Embryonic facial prominence (tissue), 1 donor: ENCODE data around the gene GAREM1.

Experiments
- DNase-seq: peaks from one replicate; pipeline ENCODE4 v3.0.0-alpha.2; 2016; ENCODE audit errors: extremely low spot score

GAREM1 gene

GRCh38 chr18:32425466-32425865 lies 45.2 kb downstream of the GAREM1 start:
- DNase-seq: no peak

DNA sequence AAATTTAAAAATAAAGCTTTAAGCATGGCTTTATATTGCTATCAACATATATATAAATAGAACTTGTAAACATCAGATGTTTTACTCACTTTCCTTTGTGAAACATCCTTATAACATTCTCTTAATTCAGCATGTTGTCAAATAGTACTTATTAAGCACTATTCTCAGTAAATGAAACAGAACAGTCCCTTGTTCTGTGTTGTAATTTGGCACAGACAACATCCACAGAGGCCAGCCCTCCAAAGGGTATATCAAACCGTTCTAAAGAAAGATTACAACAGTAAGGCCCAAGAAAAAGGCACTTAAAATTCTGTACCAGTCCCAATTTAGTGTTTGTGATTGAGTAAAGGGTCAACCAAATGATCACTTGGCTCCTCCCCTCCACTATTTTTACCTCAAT lies 46.0 kb downstream of the GAREM1 start:
- no peak for DNase-seq

- DNase-seq: no peak
Observed at GRCh38 chr18:32422978-32423740, 47.5 kb downstream of the GAREM1 start.

DNA sequence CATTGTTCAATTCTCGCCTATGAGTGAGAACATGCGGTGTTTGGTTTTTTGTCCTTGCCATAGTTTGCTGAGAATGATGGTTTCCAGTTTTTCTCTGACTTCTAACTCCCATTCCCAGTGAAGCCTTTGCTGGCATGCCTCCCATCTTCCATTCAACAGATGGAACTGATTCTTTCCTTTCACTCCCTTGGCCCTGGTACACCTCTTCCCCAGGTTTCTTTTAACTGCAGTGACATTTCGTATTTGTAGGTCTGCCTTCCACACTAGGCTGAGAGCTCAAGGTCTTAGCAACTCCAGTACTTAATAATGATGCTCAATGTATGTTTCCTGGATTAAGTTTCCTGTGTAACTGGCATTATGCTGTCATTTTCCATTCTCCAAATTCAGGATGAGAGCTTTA lies 48.5 kb downstream of the GAREM1 start:
- DNase-seq: no peak

DNA sequence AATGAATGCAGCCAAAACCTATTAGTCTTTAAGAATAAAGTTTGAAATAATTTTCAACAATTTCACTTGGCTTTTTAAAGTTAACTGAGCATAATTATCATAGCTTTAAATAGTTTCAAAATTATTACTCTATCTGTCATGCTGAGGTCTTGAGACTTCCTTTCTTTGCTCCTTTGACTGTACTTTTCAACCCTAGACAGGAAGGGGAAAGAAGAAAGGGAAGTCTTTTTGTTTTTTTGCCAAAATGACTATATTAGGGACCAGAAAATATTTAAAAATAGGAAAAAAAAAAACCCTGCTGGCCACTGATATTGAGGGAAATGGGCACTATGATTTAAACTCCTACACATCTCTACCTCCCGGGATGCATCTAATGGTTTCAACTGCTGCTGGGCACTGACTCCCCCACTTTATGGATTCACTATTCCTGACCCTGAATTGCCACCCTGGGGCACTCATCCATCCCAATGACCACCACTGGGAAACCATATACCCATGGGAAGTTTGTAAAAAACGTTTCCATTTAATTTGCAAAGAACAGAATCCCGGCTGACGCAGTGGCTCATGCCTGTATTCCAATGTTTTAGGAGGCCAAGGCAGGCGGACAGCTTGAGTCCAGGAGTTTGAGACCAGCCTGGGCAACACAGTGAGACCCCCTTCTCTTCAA lies 50.5 kb downstream of the GAREM1 start:
- DNase-seq: no peak

DNA sequence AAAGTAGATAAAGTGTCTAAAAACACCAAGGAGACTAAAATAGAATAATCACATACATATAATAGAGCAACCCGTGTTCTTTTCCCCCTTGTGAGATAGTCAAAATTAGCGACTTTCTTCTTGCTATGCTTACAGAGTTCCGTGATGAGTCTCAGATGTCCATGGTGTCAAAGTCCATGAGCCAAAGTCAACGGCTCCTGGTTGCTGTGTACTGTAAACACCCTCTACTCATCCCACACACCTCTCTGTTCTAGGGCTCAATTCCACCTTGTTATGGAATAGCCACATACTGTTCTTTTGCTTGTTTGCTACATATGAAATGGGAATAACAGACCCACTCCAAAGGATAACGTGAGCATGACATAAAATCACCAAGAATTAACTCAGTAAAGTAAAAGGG lies 52.5 kb downstream of the GAREM1 start:
- no peak for DNase-seq

GRCh38 chr18:32405588-32405987 lies 65.1 kb downstream of the GAREM1 start:
- no peak for DNase-seq

GRCh38 chr18:32401621-32402020 lies 69.1 kb downstream of the GAREM1 start:
- DNase-seq: no peak

DNA sequence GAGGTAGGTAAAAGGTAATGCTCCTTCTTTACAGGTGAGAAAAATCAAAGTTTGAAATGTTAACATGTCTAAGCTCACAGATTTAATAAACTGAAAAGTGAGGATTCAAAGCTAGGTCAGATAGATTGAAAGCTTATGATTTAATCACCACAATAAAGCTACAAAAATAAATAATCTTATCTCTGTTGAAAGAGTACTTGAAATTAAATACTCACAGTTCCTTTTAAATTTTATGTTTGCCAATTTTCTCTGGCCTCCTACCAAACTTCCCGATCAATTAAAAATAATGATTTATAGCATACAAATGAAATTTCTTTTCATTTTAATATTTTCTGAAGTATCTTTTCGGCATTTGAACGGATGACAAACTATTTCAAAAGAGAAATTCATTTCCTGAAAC lies 77.3 kb downstream of the GAREM1 start:
- DNase-seq: no peak

- DNase-seq: no peak
Observed at GRCh38 chr18:32391126-32391525, 79.6 kb downstream of the GAREM1 start.

DNA sequence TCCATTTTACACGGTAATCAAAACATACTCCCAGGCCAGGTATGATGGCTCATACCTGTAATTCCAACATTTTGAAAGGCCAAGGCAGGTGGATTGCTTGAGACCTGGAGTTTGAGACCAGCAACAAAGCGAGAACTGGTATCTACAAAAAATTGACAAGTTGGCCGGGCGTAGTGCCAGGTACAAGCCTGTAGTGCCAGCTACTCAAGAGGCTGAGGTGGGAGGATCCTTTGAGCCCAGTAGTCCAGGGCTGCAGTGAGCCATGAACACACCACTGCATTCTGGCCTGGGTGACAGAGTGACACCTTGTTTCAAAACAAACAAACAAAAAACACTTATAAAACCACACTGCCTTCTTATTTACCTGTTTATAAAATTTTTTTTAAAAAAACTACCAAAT lies 80.8 kb downstream of the GAREM1 start:
- DNase-seq: no peak

DNA sequence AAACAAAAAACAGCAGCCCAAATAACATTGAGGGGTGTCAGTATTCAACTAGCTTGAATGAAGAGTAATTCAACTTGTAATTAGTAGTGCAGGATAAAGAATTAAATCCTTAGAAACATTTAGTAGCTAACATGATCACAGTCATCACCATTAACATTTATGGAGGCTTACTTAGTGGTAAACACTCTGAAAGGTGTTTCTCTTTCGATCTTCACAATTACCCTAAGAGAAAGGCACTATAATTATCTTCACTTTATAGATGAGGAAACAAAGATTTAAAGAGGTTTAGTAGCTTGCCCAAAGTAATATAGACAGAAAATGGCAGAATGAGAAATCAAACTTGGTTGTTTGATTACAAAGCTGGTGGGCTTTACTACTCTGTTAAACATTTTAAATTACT lies 81.5 kb downstream of the GAREM1 start:
- DNase-seq: no peak

DNA sequence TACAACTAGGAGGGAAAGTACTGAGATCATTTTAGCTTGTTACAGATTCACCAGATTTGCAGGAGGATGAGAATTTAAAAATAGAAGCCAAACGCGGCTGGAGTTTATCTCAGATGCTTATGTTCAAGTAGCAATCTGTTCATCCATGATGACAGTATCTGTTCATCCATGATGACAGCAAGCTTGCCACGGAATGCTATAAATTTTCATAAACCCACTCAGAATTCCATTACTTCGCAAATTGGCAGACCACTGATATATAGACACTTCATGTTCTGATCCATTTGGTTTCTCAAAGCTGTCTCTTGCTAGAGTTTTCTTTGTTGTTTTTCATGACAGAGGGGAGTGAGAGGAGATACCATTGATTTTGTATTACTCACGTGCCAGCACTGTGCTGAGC lies 84.2 kb downstream of the GAREM1 start:
- no peak for DNase-seq

- no peak for DNase-seq
Observed at GRCh38 chr18:32383050-32383819, 87.4 kb downstream of the GAREM1 start.

GRCh38 chr18:32381761-32382160 lies 88.9 kb downstream of the GAREM1 start:
- no peak for DNase-seq

- no peak for DNase-seq
Observed at GRCh38 chr18:32380559-32380958, 90.1 kb downstream of the GAREM1 start.

GRCh38 chr18:32379891-32380290 lies 90.8 kb downstream of the GAREM1 start:
- no peak for DNase-seq

- no peak for DNase-seq
Observed at GRCh38 chr18:32378705-32379104, 92.0 kb downstream of the GAREM1 start.

GRCh38 chr18:32373995-32374394 lies 96.7 kb downstream of the GAREM1 start:
- no peak for DNase-seq

DNA sequence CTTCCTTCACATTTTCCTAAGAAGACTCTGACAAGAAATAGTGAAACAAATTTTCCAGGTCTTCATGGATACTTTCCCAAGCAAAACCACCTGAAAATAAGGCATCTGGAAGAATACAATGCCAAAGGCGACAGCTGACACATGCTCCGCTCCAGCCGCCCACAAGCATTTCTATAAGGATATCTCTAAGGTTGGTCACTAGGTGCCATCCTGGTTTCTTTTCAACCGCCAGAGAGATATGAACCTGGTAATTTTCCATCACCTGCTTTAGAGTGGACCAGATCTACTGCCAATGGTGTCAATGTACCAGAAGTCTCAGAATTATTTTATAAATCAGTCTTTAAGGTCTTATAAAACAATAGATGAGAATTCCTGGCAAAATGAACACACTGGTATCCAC lies 97.2 kb downstream of the GAREM1 start:
- DNase-seq: no peak

DNA sequence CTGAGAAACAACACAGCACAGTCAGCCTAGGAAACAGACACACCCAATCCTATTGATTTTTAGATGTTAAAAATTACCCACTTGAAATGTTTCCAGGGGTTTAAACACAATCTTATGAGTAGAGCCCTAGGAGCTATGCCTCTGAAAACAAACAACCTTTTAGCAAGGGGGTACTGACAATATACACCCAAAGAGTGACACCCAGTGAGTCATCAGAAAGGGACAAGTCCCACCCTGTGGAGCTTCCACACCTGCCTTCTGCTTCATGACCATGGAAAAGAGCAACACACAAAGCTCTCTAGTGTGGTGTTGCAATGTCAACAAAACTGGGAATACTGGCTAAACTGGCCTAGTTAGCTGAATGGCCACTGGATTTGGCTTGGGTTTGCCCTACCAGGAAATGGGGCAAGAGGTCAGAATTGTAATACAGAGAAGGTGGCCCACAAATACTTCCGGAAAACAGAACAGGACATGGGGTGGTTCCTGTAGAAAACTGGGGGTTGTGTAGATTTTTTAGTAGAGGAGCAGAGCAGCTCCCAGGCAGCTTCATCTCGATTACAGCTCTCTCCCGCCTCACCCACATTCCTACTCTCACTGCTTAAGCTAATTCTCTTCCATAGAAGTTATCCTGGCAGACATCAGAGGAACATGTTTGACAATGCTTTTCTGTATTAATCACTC lies 98.2 kb downstream of the GAREM1 start:
- DNase-seq: no peak

DNA sequence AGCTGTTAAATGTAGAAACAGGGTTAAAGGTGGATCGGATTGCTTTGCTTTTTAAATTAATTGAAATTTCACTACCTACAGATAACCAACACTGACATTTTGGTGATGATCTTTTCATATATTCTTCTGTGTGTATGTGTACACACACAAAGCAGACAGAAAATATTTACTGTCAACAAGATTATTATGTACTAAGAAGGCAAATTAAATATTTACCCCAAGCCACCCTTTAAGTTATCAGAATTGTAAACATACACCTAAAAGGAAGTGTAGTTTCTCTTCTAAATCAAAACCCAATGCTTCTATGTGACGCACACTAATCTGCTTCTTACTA lies 98.7 kb downstream of the GAREM1 start:
- no peak for DNase-seq
